ENCODE measurements around the gene STAG3. TPM values are rescaled to one million over a fixed set of nuclear protein-coding genes. Genes with fewer than 3 reads are reported as not detected.
A peak's percentile ranks its signal among the peaks of the same experiment; 100 is the strongest.
"Not testable (repeated sequence)": the region's sequence is repeated elsewhere in the genome, so short reads cannot be mapped to it uniquely, and the experiment has no call there.

Gene STAG3
- total RNA-seq, 1 donor from 2014 or later = 1.1 TPM

DNA sequence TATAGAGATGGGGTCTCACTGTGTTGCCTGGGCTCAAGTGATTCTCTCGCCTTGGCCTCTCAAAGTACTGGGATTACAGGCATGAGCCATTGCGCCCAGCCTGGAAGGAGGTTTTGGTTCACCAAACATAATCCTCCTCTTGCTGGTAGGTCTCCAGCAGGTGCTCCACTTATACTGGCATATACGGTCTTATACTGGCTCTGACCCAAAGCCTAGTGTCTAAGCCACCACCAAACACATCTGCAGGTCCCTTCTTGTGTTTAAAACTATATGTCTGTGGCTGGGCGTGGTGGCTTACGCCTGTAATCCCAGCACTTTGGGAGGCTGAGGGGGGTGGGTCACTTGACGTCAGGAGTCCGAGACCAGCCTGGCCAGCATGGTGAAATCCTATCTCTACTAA, 45.6 kb upstream of the STAG3 start:
- TF ChIP-seq CTCF (IDR thresholded peaks at IDR 0.05; ENCODE audit: partially characterized antibody, unreplicated experiment) = no peak
- peaks cover 2% of the 10 kb centered on the region for H3K9me3 Mint-ChIP-seq (ENCODE audit: unreplicated experiment)
- DNase-seq = no peak
- no peak overlapping the region for H3K27ac Mint-ChIP-seq (ENCODE audit: unreplicated experiment)
- H3K4me1 Mint-ChIP-seq (ENCODE audit: low read depth, unreplicated experiment) = peaks cover 3% of the 10 kb centered on the region
- H3K4me3 Mint-ChIP-seq (ENCODE audit: unreplicated experiment) = no peak overlapping the region
- no peaks in the 10 kb centered on the region for H3K36me3 Mint-ChIP-seq (ENCODE audit: unreplicated experiment)
- peaks cover 3% of the 10 kb centered on the region for H3K27me3 Mint-ChIP-seq (ENCODE audit: unreplicated experiment)

GRCh38 chr7:100132697-100133151, 45.0 kb upstream of the STAG3 start:
- no peaks in the 10 kb centered on the region for H3K36me3 Mint-ChIP-seq (ENCODE audit: unreplicated experiment)
- H3K27ac Mint-ChIP-seq (ENCODE audit: unreplicated experiment) = no peak overlapping the region

GRCh38 chr7:100137851-100138760, 39.6 kb upstream of the STAG3 start:
- Mint-ChIP-seq H3K9me3 (ENCODE audit: unreplicated experiment) (no peaks in the 10 kb centered on the region), H3K4me1 (ENCODE audit: low read depth, unreplicated experiment) (no peaks in the 10 kb centered on the region), H3K27ac (ENCODE audit: unreplicated experiment) (no peak overlapping the region), H3K36me3 (ENCODE audit: unreplicated experiment) (no peaks in the 10 kb centered on the region), H3K4me3 (ENCODE audit: unreplicated experiment) (no peak overlapping the region), H3K27me3 (ENCODE audit: unreplicated experiment) (peaks cover 3% of the 10 kb centered on the region)
- no peak for TF ChIP-seq CTCF (IDR thresholded peaks at IDR 0.05; ENCODE audit: partially characterized antibody, unreplicated experiment)
- no peak for DNase-seq

More at GRCh38 chr7:100132697-100133151, 45.0 kb upstream of the STAG3 start:
- peak; percentile 76 for TF ChIP-seq CTCF (IDR thresholded peaks at IDR 0.05; ENCODE audit: partially characterized antibody, unreplicated experiment)
- Mint-ChIP-seq H3K9me3 (ENCODE audit: unreplicated experiment) (peaks cover 2% of the 10 kb centered on the region), H3K4me1 (ENCODE audit: low read depth, unreplicated experiment) (peaks cover 3% of the 10 kb centered on the region), H3K27me3 (ENCODE audit: unreplicated experiment) (peaks cover 3% of the 10 kb centered on the region), H3K4me3 (ENCODE audit: unreplicated experiment) (no peak overlapping the region)
- peak; percentile 77 for DNase-seq

DNA sequence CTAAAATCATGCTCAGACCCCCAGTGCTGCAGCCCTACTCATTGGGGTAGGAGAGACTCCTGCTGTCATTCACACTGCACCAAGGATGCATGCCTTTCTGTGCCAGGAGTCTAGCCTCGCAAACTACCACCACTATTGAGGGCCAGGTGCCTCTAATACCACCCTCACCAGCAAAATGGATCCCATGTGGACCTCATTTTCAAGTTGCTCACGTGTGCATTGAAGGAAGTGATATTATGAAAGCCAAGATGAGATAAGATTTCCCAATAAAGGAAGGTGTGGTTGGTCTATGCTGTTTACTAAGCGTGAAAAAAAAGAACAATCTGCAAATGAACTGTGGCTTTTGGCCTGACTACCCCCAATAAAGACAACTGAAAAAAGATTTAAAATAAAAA, 36.2 kb upstream of the STAG3 start:
- Mint-ChIP-seq H3K9me3 (ENCODE audit: unreplicated experiment) (no peaks in the 10 kb centered on the region), H3K27ac (ENCODE audit: unreplicated experiment) (no peak overlapping the region), H3K4me3 (ENCODE audit: unreplicated experiment) (no peak overlapping the region), H3K36me3 (ENCODE audit: unreplicated experiment) (no peaks in the 10 kb centered on the region), H3K27me3 (ENCODE audit: unreplicated experiment) (peaks cover 2% of the 10 kb centered on the region), H3K4me1 (ENCODE audit: low read depth, unreplicated experiment) (no peaks in the 10 kb centered on the region)
- no peak for DNase-seq
- no peak for TF ChIP-seq CTCF (IDR thresholded peaks at IDR 0.05; ENCODE audit: partially characterized antibody, unreplicated experiment)

DNA sequence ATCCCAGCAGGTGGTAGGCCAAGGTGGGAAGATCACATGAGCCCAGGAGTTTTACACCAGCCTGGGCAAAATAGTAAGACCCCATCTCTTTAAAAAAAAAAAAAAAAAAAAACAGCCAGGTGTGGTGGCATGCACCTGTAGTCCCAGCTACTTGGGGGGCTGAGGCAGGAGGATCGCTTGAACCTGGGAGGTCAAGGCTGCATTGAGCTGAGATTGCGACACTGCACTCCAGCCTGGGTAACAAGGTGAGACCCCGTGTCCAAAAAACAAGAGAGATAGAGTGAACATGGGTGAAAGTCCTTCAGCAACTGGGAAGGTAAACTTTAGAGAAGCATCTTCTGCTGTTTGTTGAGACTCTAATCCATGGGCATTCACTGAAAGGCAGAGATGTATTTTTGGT, 35.3 kb upstream of the STAG3 start:
- no peaks in the 10 kb centered on the region for H3K4me1 Mint-ChIP-seq (ENCODE audit: low read depth, unreplicated experiment)
- H3K4me3 Mint-ChIP-seq (ENCODE audit: unreplicated experiment) = no peak overlapping the region
- no peaks in the 10 kb centered on the region for H3K36me3 Mint-ChIP-seq (ENCODE audit: unreplicated experiment)
- H3K9me3 Mint-ChIP-seq (ENCODE audit: unreplicated experiment) = no peaks in the 10 kb centered on the region
- no peak overlapping the region for H3K27ac Mint-ChIP-seq (ENCODE audit: unreplicated experiment)
- H3K27me3 Mint-ChIP-seq (ENCODE audit: unreplicated experiment) = peaks cover 2% of the 10 kb centered on the region
- no peak for DNase-seq
- TF ChIP-seq CTCF (IDR thresholded peaks at IDR 0.05; ENCODE audit: partially characterized antibody, unreplicated experiment) = no peak

- H3K4me1 Mint-ChIP-seq (ENCODE audit: low read depth, unreplicated experiment); H3K9me3 Mint-ChIP-seq (ENCODE audit: unreplicated experiment); H3K27ac Mint-ChIP-seq (ENCODE audit: unreplicated experiment); DNase-seq; H3K36me3 Mint-ChIP-seq (ENCODE audit: unreplicated experiment); H3K27me3 Mint-ChIP-seq (ENCODE audit: unreplicated experiment); H3K4me3 Mint-ChIP-seq (ENCODE audit: unreplicated experiment): not testable (repeated sequence)
Observed at GRCh38 chr7:100146350-100146749, 31.4 kb upstream of the STAG3 start.
